GM18907 (cell line): ENCODE measurements around the gene MEGF6.

Experiments
- ATAC-seq: cut with Tn5 transposase; IDR thresholded peaks from one replicate; pipeline ENCODE4 v1.9.1; 2021; ENCODE audit warnings: mild to moderate bottlenecking, moderate library complexity; ENCODE audit not compliant: unreplicated experiment

Gene MEGF6

DNA sequence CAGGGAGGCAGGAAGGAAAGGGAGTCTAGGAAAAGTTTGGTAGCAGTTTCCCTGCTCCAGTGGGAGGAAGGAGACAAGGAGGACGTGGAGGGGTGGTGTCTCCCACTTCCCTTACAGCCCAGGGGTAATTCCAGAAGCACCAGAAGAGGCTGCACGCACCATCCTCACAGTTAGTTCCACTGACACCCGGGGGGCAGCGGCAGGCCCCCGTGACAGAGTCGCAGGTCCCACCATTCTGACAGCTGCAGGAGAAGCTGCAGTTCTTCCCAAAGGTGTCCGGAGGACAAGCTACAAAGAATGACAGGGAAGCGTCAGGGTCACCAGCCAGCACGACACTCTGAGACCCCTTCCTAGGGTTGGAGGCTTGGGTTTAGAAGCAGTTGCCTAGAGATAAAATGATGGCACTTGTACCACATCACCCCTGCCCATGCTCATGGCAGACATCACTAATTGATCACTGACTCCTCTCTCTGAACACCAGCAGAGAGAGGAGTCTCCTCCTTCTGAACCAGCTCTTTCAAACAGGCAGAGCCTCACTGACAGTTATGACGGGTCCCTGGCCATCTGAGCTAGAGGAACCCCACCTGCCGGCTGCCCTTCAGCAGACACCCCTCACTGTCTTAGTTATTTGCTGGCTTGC lies 103.6 kb downstream of the MEGF6 start:
- no peak for ATAC-seq

DNA sequence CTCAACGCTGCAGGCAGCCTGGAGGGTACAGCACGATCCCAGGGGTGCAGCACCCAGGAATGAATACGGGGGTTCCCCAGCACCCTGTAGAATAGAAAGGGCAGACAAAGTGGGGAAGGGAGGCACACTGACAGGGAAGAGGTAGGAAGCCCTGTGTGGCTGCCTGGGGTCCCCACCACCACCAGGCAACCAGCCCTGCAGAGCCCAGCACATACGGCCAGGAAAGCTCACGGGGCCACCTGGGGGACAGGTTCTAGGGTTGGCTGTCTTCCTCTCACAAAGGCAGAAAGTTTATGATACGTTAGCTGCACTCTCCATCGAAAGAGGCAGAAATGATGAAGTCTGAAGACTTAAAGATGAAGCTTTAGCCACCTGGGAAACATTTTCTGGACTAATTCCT lies 104.4 kb downstream of the MEGF6 start:
- no peak for ATAC-seq

DNA sequence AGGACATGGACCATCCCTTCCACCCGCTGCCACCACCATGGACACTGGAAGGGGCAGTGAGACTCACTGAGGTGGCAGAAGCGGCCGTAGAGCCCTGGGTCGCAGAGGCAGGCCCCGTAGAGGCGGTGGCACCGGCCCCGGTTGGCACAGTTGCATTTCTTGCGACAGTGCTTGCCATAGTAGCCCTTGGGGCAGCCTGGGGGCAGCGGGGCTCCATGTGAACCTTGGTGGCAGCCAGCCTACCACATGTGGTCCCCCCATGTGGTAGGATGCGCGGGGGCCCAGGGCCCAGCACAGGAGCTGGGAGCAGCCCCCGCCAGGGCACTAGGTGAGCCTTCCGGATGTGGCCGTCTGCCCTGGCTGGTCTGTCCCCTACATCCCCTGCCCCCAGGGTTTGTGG lies 105.3 kb downstream of the MEGF6 start:
- no peak for ATAC-seq

DNA sequence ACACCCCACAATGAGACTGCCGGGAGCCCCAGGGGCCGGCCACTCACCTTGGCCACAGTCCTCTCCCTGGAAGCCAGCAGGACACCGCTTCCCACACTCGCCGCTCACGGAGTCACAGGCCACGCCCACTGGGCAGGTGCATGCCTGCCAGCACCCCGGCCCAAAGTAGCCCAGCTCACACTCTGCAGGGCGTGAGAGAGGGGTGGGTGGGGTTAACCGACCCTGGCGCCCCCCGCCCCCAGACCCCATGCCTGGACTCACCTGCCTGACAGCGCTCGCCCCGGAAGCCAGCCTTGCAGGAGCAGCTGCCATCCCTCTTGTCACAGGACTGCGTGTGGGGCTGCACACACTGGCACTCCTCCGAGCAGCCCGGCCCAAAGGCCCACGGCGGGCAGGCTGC lies 106.1 kb downstream of the MEGF6 start:
- no peak for ATAC-seq

DNA sequence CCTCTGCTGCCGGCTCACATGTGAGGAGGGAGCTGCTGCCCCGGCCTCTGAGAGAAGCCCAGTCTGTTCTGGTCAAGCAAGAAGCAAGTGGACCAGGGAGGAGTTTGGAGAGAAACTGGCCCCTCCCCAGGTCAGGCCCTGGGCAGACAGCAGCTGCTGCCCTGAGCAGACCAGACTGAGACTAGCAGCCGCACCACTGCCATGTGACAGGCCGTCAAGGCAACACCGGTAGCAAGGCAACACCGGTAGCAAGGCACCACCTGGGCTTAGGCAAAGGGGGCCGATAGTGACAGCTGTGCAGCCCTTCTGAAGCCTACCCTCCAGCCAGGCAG lies 106.5 kb downstream of the MEGF6 start:
- ATAC-seq, result no peak

DNA sequence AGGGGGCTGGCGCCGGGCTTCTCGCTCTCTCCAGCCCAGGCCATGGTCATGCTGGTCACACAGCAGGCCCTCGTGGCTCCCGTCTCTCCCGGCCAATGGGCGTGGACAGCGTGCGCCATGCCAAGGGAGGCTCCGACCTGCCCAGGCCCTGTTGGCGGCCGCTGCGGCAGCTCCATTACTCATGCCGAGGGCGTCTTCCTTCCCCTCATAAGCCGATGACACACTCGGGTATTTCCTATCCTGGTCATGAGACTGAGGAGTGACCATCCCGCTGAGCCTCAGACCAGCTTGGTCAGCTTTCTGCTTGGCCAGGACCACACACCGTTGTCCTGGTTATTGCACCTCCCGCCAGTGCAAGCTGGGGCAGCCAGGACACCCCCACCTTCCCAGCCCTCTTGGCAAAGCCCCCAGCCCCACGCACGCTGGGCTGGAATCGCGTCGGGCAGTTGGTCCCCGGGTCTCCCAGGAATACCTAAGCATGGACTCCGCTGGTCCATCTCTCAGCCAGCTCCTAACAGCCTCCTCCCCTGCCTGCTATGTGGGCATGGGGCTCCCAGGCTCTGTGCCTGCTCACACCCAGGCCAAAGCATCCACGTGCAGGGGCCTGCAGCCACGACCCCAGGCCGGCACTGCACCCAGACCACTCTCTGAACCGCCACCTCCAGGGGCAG lies 107.0 kb downstream of the MEGF6 start:
- ATAC-seq, result no peak

DNA sequence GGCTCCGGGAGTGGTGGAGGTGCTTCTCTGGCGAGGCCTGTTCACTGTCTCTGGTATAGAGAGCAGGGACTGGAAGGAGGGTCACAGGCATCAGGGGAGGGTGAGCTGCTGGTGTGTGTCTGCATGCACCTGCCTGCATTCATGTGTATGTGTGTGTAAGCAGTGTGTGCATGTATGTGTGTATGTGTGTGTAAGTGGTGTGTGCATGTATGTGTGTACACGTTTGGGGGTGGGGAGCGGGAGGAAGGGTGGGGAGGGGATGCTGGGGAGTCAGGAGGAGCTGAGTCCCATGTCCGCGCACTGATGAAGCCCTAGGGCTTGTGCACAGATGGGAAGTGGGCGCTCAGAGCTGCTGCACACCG lies 107.8 kb downstream of the MEGF6 start:
- ATAC-seq, result no peak

DNA sequence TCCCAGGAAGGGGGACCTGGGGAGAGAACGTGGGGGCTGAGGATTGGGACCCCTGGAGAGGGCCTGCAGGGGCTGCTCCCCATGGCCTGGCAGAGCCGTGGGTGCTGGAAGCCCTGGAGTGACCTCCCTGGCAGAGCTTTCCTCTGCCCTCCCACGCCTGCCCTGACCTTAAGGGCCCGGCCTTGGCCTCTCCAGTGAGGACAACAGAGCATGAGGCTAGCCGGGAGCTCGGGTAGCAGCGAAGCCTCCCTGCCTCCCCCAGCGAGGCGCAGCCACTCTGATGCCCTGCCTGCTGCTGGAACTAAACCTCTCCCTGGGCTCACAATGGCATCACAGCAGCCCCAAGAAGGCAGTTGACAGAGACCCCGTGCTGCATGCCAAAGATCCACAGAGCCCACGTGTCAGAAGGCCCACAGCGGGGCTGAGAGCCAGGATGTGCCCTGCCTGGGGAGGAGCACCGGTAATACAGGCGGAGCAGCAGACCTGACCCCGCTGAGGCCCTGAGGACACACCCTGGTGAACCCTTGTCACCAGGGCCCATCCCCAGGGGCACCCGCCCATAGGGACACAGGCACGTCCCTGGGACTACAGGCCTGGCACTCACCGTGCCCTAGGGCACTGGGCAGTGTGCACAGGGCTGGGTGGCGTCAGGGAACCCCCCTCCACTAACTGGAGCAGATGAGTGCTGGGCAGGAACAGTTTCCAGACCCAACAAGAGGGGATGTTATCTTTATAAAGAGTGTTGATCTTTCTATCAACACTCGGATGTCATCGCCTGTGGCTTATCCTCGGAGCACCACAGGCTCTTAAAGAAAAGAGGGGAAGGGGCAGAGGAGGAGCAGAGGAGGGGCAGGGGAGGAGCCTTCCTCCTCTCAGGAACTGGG lies 108.4 kb downstream of the MEGF6 start:
- ATAC-seq, result no peak

DNA sequence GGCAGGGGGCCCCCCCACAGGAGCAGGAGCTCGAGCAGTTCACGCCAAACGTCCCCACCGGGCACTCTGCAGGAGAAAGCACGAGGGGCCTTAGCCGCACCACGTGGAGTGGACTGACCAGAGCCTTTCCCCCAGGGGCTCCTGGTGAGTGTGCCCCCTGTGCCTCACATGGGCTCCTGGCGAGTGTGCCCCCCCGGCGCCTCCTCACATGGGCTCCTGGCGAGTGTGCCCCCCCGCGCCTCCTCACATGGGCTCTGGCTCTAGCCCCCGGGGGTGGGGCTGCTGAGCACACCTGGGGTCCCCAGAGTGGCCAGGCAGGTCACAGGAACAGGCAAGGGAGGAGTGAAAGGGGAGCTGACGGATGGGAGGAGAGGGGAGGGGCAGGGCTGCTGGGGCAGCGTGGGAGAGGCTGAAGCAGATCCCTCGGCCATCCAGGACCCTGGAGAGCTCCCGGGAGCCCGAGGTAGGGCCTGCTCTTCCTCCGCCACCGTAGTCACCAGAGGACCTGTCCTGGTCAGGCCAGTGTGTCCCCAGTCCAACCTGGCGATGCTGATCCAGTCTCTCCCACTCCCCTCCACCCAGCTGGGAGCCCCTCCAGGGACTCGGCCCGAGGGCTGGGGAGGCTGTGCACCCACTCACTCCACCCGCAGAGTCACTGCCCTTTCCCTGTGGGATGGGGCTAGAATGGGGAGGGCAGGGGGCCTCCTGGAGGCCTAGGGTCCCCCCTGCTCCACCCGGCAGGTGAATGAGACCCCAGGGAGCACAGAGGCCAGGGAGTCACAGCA lies 109.3 kb downstream of the MEGF6 start:
- no peak for ATAC-seq

DNA sequence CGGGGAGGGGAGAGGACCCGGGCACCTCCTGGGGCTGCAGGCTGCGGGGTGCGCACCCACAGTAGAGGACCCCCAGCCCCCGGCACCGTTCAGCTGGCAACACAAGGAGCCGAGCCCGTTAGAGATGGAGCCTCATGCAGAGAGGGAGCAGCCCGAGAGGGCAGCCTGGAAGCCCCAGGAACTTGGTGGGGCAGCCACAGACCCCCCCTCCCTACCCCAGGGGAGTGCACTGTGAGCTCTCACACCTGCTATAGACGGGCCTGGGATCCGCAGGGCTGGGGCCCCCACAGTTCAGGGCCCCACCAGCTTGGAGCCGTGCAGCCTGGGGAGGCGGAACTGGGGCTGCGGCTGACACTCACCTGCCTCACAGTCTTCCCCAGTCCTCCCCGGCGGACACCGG lies 109.9 kb downstream of the MEGF6 start:
- ATAC-seq, result no peak

DNA sequence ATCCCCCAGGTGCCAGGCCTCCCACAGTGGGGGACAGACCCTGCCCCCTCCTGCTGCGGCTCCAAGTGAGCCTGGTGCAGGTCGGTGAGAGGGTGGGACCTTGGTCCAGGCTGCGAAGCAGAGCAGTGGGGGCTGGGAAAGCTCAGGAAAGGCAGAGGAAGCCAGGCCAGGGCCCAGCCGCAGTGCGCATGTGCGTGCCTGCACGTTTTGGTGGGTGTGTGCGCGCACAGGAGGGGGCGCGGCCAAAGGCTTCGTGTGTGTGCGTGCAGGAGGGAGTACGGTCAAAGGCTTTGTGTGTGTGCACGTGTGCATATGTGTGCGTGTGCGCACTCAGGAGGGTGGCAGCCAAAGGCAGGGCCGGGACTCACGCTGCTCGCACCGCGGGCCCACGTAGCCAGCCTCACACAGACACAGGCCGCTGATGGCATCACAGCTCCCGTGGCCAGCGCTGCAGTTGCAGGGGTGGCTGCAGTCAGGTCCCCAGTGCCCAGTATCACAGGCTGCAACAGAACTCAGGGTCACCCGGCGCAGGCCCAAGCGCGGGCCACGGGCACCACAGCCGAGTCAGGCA lies 111.0 kb downstream of the MEGF6 start:
- ATAC-seq, result no peak

DNA sequence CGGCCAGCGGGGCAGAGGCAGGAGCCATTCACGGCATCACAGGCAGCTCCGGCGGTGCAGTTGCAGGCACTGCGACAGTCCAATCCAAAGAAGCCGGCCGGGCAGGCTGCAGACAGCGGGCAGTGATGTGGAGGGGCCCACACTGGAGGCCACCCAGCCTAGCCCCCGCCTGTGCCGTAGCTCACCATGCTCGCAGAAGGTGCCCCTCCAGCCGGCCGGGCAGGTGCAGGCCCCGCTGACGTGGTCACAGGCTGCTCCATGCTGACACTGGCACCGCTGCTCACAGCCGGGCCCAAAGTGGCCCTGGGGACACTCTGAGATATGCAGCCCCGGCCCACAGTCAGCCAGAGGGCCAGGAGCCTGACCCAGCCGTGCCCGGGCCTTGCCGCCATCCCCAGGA lies 111.7 kb downstream of the MEGF6 start:
- ATAC-seq, result no peak

DNA sequence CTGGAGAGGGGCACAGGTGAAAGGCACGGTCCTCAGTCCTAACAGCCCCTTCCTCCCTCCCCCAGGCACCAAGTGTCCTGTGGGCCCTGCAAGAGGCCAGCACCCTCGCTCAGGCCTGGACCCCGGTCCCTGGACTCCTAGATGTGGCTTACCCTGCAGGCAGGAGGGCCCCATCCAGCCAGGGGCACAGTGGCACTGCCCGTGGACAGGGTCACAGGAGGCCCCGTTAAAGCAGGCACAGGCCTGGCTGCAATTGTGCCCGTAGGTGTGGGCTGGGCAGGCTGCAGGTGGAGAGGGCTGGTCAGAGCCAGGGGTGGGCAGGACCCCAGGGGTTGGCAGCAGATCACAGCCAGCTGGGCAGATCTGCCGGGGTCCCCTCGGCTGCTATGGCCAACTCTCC lies 112.3 kb downstream of the MEGF6 start:
- ATAC-seq, result no peak

DNA sequence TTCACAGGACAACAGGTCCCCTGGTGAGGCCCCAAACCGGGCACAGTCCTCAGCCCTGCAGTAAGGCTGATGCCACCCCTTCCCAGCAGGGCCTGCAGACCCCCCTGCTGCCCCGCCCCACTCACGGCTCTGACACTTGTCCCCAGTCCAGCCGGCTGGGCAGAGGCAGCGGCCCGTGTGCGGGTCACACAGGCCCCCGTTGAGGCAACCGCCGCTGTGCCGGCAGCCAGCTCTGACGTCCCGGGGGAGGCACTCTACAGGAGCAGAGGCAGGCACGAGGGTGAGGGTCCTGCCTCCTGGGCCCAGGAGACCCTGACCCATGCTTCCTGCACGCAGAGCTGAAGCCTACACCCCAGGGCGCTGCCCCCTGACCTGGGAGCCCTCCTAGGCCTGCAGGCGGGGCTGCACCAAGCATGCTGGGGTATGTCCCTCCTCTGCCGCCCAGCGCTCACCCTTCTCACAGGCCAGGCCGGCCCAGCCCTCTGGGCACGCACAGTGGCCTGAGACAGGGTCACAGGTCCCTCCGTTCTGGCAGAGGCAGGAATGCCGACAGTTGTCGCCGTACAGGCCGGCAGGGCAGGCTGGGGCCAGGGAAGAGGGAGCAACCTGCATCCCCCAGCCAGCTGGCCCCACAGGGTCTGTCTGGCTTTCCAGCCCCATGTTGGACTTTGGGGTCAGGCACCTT lies 112.9 kb downstream of the MEGF6 start:
- no peak for ATAC-seq

DNA sequence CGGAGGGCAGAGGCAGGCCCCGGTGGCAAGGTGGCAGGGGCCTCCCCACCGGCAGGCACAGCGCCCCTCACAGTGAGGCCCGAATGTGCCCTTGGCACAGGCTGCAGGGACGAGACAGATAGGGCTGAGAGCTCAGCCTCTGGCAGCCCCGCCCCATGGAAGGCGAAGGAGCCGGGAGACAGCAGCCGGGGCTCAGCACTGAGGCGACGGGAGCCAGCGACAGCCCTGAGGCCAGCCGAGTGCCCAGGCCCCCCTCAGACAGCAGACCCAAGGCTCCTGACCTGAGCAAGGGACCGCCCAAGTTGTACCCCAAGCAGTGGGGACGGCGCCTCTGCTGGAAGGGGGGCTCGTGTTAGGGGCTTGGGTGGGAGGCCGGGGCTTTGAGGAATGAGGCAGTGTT lies 113.8 kb downstream of the MEGF6 start:
- ATAC-seq, result no peak

DNA sequence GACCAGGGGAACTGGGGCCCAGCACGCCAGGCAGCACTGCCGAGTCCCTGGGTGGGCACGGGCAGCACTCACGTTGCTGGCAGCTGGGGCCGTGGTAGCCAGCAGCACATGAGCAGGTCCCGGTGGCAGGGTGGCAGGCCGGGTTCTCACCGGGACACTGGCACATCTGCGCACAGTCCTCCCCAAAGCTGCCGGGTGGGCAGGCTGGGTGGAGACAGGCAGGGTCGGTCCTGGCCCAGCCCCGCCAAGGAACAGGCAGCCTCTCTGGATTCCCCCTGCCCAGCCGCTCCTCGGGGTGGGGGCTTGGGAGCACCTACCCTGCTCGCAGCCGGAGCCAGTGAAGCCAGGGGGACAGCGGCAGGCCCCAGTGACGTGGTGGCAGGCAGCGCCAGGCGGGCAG lies 114.4 kb downstream of the MEGF6 start:
- ATAC-seq, result no peak

DNA sequence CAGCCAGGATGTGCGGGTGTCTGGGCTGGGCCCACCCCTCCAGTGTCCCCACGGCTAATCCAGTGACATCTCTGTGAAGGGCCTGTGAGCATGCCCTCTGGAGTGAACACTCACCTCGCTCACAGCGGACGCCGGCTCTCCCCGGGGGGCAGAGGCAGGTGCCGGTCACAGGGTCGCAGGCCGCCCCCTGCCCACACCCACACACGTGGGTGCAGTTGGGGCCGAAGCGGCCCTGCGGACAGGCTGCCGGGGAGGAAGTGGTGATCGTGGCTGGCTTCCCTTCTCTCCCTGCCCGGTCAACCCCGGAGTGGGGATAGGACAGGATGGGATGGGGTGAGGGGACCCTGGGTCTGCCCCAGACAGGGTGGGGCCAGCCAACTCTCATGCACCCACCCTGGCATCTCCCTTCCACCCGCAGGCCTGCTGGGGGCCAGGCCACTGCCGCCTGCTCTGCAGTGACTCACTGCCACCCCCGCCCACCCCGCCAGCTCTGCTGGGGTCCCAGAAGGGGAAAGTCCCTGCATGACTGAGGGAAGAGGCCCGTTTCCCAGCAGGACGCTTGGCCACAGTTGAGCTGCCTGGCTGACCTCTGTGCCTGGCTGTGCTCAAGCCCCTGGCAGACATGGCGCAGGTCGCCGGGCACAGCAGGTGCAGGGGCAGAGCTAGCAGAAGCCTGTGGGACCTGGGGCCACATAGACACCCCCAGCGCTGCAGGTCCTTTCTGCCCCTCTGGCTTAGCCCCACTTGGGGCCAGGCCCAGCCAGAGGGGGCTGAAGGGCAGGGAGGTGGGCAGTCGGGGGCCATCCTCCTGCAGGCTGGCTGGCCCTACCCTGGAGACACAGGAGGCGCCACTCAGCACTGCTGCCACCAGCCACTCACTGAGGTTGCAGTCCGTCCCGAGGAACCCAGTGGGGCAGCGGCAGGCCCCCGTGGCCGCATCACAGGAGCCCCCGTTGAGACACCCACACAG lies 115.2 kb downstream of the MEGF6 start:
- ATAC-seq, result no peak

DNA sequence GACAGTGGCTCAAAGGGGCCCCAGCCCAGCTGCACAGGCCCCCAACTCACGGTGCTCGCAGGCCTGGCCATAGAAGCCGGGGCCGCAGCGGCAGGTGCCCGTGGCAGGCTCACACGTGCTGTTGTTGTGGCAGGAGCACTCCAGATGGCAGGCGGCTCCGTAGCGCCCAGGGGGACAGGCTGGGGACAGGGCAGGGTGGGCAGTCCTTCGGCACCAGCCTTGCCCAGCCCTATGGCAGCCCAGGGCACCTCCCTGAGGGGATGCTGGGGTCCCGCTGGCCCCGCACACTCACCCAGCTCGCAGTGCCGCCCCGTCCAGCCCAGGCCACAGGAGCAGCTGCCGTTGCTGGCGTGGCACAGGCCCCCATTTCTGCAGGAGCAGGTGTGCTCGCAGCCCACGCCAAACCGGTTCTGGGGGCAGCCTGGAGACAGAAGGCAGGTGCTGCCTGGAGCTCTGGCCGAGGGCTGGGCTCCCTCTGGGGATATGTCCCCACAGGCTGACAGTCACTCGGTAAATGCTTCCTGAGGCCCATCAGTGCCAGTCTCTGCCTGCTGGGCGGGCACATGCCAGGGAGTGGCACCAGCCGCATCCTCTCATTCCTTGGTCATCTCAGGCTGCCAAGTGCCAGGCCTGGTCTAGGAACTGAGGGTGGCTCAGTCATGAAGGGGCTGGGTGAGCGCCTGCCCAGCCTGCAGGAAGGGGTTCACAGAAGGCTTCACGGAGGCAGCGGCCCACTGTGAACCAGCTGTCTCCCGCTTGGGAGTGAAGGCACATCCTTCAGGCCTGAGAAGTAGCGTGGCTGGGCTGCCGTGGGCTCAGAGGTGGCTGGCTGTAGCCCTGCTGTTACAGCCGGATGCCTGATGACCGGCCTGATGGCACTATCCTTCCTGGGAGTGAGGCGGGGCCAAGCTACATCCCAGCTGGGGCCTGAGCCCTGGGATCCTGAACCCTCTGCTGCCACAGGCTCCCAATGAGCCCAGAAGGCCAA lies 116.7 kb downstream of the MEGF6 start:
- ATAC-seq, result no peak
